Medulla oblongata (tissue), 1 donor: ENCODE measurements around the gene RALA.
"Not testable (repeated sequence)": the region's sequence is repeated elsewhere in the genome, so short reads cannot be mapped to it uniquely, and the experiment has no call there.

ENCODE experiments used
- DNase-seq: peaks from one replicate; pipeline ENCODE4 v3.0.0-alpha.2; 2015; ENCODE audit errors: extremely low spot score

RALA gene

DNA sequence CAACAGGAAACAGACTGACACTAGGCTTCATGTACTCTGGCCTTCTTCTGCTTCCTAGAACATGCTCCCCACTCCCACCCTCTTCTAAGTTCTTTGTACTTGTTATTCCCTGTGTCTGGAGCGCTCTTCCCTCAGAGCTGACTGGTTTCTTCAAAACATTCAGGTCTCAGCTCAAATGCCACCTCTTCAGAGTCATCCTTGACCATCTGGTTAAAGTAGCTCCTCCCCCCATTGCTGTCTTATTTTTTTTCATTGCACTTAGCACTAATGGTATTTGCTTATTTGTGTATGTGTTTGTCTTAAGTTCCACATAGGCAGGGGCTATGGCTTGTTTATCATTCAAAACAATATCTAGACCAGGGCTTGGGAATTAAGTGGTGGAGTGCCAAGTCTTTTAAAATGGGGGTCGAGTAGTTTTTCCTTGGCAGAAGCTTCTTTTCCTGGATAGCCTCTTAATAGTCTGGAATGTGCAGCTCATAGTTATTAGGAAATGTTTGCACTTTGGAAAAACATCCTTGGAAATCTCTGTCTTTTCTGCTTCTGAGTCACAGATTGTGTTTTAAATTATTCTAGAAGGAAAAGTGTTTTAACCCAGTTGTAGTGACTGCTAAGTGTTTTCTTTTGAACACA lies 60.0 kb downstream of the RALA start:
- DNase-seq: no peak

DNA sequence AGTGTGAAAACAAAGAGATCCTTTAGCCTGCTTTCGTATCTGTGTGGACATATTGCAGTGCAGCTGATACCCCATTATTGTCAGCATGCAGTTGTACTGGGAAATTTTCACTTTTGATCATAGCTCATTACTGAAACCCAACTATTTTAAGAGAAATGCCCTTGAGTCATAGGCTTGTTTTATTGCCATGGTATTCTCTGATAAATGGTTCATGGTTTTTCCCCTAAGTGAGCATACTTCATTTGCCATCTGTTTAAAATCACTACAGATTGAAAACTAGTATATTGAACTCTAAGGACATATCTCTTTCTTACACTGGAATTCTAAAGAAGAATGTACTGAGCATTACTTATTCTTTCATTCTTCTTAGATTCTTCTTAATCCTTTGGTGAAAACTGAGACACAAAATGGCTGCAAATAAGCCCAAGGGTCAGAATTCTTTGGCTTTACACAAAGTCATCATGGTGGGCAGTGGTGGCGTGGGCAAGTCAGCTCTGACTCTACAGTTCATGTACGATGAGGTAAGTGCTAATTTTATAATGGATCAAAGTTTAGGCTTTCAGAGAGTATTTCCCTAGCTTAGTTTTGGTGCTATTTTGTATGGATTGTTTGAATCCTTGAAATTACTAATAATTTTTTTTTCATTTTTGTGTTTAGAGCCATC lies 63.0 kb downstream of the RALA start:
- DNase-seq: no peak

DNA sequence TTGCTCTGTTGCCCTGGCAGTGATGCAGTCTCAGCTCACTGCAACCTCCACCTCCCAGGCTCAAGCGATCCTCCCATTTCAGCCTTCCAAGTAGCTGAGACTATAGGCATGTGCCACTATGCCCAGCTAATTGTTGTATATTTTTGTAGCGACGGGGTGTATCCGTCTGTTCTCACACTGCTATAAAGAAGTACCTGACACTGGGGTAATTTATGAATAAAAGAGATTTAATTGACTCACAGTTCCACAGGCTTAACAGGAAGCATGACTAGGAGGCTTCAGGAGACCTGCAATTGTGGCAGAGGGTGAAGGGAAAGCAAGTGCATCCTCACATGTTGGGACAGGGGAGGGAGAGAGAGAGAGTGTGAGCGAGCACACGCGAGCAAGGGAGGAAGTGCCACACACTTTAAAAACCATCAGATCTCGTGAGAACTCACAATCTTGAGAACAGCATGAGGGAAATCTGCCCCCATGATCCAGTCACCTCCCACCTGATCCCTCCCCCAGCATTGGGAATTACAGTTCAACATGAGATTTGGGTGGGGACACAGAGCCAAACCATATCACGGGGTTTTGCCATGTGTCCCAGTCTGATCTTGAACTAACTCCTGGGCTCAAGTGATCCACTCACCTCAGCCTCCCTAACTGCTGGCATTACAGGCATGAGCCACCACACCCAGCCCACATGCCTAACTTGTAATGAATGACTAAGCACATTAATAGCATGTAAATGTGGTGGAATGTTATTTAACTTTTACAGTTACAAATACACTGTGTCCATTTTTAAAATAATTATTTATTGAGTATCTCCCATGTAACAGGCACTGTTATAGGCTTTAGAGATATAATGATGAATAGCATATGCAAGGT lies 65.5 kb downstream of the RALA start:
- DNase-seq: no peak

DNA sequence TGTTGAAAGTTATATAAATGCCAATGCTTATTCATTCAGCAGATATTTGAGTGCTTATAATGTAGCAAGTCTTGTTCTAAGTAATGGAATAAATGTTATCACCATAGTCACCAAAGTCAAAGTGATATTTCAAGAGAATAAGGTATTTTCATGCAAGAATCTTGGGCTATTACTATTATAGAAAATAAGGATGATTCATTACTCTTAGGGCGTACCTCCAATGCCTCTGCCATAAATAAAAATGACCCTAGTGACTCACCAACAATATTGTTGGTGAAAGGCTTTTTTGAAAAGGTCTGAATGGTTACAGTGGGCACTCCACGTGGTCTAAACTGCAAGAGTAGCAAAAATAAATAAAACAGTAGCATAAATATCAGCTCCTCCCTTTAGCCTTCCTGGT lies 68.4 kb downstream of the RALA start:
- DNase-seq: no peak

DNA sequence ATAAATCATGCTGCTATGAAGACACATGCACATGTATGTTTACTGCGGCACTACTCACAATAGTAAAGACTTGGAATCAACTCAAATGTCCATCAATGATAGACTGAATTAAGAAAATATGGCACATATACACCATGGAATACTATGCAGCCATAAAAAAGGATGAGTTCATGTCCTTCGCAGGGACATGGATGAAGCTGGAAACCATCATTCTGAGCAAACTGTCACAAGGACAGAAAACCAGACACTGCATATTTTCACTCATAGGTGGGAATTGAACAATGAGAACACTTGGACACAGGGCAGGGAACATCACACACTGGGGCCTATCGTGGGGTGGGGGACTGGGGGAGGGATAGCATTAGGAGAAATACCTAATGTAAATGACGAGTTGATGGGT lies 69.7 kb downstream of the RALA start:
- not testable (repeated sequence) for DNase-seq

DNA sequence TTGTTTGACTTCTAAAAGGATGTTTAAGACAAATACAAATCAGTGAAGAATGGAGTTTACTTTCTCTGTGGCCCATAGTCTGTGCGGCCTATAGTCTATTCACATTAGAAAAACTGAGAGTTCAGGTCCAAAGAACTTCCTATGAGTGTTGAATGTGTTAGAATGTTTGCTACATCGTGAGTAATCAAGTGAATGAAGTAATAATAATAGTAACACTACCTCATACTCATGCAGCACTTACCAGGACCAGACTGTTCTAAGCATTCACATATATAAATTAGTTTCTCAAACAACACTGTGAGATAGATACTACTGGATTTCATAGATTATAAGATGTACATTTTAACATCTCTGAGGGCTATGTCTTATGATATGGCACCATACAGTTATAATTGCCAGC lies 70.4 kb downstream of the RALA start:
- no peak for DNase-seq

DNA sequence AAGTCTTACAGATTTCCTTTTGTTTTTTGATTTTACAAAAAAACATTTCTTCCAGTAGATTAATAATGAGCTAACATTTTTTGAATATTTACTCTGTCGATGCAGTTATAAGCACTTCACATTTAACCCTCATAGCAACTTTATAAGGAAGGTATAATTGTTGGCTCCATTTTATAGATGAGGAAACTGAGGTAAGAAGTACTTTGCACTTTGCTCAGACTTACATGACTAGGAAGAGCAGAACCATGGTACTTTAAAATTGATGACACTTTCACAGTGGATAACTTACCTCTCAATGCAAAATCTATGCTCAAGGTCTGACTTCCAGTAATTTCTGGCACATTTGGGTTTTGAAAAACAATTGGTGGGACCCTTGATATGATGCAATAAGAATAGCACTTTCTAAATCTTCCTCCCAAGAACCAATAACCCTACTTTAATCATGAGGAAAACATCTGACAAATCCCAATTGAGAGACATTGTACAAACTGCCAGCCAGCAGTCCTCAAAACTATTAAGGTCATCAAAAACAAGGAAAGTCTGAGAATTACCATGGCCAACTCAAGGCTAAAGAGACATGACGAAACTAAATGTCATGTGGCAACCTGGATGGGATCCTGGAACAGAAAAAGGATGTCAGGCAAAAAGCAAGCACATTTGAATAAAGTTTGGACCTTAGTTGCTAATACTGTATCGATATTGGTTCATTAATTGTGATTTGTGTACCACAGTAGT lies 72.6 kb downstream of the RALA start:
- no peak for DNase-seq

DNA sequence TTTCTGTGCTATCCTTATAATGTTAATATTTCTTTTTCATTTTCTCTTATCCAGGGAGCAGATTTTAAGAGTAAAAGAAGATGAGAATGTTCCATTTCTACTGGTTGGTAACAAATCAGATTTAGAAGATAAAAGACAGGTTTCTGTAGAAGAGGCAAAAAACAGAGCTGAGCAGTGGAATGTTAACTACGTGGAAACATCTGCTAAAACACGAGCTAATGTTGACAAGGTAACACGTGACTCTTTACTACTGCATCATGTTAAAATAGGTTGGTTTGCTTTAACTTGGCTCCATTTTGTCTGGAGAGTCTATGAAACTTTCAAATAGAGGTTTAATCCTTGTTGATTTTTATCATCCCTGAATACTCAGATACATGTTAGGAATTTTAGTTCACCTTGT lies 73.3 kb downstream of the RALA start:
- DNase-seq: no peak

DNA sequence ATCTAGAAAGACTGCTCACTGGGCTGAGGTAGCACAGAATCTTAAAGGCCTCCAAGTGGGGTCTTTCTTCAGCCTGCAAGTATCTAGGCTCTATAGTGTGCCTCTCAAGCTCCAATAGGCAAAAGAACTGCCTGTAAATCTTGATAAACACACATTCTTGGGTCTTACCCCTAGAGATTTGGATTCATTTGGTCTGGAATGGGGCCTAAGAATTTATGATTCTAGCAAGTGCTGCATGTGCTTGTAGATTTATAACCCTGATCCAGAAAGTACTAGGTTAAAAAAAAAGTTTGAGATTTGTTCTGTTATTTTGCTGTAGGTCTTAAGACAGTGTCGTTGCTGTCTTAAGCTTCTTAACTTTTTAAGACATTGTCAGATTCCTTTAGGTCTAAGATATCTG lies 74.1 kb downstream of the RALA start:
- no peak for DNase-seq

DNA sequence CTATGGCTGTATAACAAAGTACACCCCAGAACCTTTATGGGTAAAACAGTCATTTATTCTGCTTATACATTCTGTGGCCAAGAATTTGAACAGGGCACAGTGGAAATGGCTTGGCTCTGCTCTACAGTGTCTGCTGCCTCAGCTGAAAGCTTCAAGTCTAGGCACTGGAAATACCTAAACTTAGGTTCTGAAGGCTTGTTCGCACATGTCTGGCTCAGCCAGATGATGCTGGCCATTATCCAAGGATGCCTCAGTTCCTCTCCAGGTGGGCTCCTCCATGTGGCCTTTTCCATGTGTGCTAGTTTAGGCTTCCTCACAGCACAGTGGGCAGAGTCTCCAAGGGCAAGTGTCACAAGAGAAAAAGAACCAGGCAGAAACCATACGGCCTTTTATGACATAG lies 76.8 kb downstream of the RALA start:
- no peak for DNase-seq

DNA sequence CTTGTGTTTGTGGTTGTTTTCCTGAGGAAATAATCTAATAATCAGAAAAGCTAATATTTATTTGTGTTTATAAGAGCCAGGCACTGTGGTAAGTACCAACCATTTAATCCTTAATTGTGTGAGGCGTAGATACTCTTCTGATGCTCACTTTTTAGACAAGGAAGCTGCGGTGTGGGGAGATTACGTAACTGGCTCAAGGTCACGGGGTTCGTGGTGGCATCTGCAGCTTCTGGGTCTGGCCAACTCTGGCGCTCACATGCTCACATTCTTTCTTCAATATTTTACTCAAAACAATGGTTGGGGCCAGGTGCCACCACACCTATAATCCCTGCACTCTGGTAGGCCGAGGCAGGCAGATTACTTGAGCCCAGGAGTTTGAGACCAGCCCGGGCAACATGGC lies 77.6 kb downstream of the RALA start:
- DNase-seq: peak; percentile 57

DNA sequence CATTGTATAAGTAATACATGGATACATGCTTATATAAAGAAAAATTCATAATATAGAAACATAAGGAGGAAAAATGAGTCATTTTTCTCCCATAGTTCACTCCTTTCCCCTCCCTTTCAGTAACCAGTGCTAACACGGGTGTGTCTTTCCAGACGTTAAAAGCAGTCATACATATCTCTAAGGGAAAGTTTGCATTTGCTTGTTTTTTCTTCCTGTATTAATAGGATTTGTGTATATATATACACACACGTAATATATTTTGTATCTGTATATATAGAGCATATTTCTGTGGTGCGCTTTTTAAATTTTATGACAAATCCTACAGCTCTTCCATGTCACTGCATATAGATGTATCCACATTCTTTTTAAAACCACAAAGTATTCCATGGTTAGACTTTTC lies 78.8 kb downstream of the RALA start:
- no peak for DNase-seq

DNA sequence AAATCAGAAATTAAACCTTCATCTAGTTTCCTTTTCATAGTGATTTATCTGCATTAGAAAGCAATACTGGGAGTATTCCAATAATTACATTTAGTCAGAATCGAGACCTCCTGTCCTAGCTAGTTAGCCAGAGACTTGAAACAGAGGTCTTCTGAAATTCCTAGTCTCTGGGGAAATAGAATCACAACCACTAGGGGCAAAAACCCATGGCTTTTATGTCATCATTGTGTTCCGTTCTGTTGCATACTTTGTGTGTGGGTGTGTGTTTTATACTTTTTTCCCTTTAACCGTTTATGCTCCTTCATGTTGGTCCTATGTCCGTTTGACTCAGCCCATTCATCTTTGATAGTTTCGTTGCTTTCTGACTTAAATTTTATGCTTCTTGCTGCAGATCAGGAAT lies 79.8 kb downstream of the RALA start:
- no peak for DNase-seq

DNA sequence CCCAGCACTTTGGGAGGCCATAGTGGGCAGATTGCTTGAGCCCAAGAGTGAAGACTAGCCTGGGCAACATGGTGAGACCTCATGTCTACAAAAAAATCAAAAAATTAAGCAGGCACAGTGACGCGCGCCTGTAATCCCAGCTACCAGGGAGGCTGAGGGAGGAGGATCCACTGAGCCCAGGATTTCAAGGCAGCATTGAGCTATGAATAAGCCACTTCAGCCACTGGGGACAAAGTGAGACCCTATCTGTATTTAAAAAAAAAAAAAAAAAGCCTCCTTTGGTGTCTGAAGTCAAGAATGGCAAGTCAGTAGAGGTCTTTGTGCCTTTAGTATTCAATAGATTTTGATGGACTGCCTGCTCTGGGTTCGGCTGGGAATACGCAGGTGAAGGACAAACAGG lies 85.7 kb downstream of the RALA start:
- DNase-seq: no peak

DNA sequence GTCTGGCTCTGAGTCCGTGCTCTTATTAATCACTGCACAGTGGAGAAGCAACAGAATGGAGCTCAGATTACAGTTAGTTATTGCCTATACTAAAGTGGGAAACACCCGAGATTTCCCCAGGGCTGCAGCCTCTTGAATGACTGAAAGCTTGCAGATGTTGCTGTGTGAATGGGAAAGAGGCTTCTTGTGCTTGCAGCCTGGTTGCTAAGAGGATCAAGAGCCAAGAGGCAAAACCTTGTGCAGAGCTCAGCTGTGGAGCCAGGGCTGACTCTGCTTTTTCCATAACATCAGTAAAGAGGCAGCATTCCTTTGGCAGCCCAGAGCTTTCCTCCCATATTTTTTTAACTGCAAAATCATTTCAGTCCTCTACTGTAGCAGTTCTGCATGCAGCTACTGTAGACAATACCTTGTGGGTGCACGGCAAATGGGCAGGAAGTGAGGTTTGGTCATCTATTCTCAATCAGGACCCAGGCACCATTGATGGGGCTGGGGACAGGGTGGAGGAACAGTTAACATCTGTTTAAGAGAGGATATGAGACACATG lies 86.5 kb downstream of the RALA start:
- peak; percentile 41 for DNase-seq

DNA sequence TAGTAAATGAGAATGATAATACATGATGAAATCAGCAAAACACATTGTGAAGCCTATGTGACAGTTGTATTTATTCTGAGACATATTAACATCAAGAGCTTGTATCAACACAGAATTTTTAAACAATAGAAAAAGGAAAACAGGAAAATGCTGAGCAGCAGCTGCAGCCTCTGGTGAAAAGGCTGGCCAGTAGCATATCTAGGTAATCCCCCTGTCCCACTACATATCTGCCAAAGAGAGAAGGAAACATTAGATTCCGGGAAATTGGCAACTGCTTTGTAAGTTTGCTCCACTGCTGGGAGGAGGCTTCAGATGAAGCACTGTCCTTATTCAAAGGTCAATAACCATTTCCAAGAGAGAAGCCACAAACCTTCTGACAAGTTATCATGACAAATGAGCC lies 89.4 kb downstream of the RALA start:
- no peak for DNase-seq

DNA sequence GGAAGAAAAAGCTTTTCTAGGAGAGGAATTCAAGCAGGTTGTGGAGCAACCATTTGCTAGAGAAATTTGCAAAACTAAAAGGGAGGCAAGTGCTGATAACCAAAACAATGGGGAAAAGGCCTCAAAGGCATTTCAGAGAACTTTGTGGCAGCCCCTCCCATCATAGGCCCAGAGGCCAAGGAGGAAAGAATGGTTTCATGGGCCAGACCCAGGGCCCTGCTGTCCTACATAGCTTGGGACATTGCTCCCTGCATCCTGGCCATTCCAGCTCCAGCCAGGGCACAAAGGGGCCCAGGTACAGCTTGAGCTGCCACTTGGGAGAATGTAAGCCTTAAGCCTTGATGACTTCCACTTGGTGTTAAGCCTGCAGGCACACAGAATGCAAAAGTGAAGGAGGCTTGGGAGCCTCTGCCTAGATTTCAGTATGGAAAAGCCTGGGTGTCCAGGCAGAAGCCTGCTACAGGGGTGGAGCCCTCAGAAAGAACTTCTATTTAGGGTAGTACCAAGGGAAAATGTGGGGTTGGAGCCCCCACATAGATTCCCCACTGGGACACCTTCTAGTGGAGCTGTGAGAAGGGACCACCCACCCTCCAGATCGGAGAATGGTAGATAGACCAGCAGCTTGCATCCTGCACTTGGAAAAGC lies 91.2 kb downstream of the RALA start:
- no peak for DNase-seq

DNA sequence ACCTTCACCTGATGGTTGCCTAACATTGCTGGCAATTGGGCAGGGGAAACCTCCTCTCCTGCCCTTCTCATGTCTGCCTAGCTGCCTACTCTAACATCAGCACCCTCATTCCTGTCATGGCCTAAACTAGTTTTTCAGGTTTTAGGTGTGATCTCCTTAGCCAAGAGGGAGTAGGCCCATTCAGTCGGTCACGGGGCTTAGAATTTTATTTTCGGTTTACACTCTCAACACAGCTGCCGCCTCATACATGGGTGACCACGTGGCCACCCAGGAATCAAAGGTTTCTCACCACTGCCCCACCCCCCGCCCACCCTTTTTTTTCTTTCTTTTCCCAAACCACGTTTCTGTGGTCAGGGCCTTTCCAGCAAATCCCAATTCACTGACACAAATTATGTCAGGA lies 97.2 kb downstream of the RALA start:
- no peak for DNase-seq

DNA sequence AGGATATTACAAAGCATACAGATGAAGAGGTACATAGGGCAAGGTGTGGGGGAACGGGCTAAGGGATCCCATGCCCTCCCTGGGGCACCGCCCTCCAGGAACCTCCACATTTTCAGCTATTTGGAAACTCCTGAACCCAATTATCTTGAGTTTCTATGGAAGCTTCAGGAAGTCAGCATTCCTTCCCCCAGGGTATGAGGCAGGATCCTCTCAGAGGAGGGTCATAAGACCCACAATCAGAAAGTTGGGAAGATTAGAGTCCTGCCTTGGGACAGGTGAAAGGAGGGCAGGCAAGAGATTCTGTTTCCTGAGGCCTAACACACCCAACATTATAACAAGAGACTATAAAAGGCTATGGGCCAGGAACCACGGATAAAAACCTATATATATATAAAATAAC lies 98.0 kb downstream of the RALA start:
- DNase-seq: no peak

DNA sequence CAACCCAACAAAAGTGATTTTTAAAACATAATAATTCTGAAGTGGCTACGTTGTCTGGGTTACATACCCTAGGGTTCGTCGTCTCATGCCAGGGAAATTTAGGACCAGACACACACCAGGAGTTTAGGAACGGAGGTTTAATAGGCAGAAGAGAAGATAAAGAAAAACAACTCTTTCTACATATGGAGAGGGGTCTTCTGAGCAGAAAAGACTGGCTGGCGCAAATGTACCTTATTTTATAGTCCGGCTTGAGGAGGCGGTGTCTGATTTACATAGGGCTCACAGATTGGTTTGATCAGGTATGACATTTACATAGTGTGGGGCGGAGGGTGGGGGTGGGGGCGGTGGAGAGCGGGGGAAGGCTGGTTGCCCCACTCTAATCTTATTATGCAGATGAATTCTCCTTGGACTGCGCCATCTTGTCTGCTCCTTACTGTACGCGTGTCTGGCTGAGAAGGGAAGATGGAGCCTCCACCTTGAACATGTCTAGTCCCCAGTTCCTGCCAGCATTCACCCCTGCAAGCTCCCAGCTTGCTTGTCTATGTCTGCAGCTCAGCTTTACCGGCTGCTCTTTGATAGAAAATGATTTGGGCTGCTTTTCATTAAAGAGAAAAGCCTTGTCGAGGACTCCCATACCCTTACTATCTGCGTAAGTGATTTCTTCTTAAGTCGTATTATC lies 98.7 kb downstream of the RALA start:
- no peak for DNase-seq
